Chondrocyte (in vitro differentiated cells): ENCODE results near the gene TEAD1. TPM values are rescaled to one million over a fixed set of nuclear protein-coding genes. Genes with fewer than 3 reads are reported as not detected.

Experiments
- DNase-seq: peaks from one replicate; pipeline ENCODE4 v3.0.0; 2021; ENCODE audit warnings: mixed read lengths, low spot score
- H3K27ac Mint-ChIP-seq: one replicate; pipeline ENCODE4 v1.8.0; 2021; ENCODE audit warnings: mild to moderate bottlenecking, moderate library complexity, mixed read lengths; ENCODE audit not compliant: unreplicated experiment
- H3K27me3 Mint-ChIP-seq: 2 replicates; pipeline ENCODE4 v1.8.0; 2021; ENCODE audit warnings: low read depth, mixed read lengths
- H3K36me3 Mint-ChIP-seq: 2 replicates; pipeline ENCODE4 v1.8.0; 2021; ENCODE audit warnings: low read depth, mixed read lengths
- H3K4me1 Mint-ChIP-seq: 2 replicates; pipeline ENCODE4 v1.8.0; 2021; ENCODE audit warnings: low read depth, mild to moderate bottlenecking, mixed read lengths
- H3K4me3 Mint-ChIP-seq: one replicate; pipeline ENCODE4 v1.8.0; 2021; ENCODE audit warnings: mild to moderate bottlenecking, moderate library complexity, mixed read lengths; ENCODE audit not compliant: unreplicated experiment
- H3K9me3 Mint-ChIP-seq: 2 replicates; pipeline ENCODE4 v1.8.0; 2021; ENCODE audit warnings: low read depth, mixed read lengths
- total RNA-seq: library from RNA; stranded (reverse); gene quantifications from 3 replicates; pipeline ENCODE4 v1.2.1, GENCODE V29; 2021
- TF ChIP-seq, protein P1 (sequence below): fragments of 200-600 bp; sonication (generic); IDR thresholded peaks from 2 replicates; pipeline ENCODE4 v1.5.0; 2021; ENCODE audit warnings: antibody characterized with exemption, mild to moderate bottlenecking, moderate library complexity

Gene TEAD1
- total RNA-seq, 1 donor from 2014 or later: 137 TPM

- H3K27me3 Mint-ChIP-seq: no peaks in the 10 kb centered on the region
- H3K4me3 Mint-ChIP-seq: no peak overlapping the region
- no peaks in the 10 kb centered on the region for H3K9me3 Mint-ChIP-seq
- DNase-seq: no peak
- H3K4me1 Mint-ChIP-seq: peaks cover 53% of the 10 kb centered on the region
- TF ChIP-seq, protein P1, sequence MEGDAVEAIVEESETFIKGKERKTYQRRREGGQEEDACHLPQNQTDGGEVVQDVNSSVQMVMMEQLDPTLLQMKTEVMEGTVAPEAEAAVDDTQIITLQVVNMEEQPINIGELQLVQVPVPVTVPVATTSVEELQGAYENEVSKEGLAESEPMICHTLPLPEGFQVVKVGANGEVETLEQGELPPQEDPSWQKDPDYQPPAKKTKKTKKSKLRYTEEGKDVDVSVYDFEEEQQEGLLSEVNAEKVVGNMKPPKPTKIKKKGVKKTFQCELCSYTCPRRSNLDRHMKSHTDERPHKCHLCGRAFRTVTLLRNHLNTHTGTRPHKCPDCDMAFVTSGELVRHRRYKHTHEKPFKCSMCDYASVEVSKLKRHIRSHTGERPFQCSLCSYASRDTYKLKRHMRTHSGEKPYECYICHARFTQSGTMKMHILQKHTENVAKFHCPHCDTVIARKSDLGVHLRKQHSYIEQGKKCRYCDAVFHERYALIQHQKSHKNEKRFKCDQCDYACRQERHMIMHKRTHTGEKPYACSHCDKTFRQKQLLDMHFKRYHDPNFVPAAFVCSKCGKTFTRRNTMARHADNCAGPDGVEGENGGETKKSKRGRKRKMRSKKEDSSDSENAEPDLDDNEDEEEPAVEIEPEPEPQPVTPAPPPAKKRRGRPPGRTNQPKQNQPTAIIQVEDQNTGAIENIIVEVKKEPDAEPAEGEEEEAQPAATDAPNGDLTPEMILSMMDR: no peak
- no peak overlapping the region for H3K27ac Mint-ChIP-seq
- H3K36me3 Mint-ChIP-seq: no peaks in the 10 kb centered on the region
These were observed 161.1 kb downstream of the TEAD1 start for GRCh38 chr11:12835286-12835685.

GRCh38 chr11:12838463-12839123 is 164.4 kb downstream of the TEAD1 start:
- Mint-ChIP-seq H3K27me3 (no peaks in the 10 kb centered on the region), H3K36me3 (no peaks in the 10 kb centered on the region), H3K4me3 (no peak overlapping the region), H3K4me1 (peaks cover 69% of the 10 kb centered on the region), H3K9me3 (no peaks in the 10 kb centered on the region), H3K27ac (no peak overlapping the region)
- TF ChIP-seq, protein P1: no peak
- DNase-seq: no peak

DNA sequence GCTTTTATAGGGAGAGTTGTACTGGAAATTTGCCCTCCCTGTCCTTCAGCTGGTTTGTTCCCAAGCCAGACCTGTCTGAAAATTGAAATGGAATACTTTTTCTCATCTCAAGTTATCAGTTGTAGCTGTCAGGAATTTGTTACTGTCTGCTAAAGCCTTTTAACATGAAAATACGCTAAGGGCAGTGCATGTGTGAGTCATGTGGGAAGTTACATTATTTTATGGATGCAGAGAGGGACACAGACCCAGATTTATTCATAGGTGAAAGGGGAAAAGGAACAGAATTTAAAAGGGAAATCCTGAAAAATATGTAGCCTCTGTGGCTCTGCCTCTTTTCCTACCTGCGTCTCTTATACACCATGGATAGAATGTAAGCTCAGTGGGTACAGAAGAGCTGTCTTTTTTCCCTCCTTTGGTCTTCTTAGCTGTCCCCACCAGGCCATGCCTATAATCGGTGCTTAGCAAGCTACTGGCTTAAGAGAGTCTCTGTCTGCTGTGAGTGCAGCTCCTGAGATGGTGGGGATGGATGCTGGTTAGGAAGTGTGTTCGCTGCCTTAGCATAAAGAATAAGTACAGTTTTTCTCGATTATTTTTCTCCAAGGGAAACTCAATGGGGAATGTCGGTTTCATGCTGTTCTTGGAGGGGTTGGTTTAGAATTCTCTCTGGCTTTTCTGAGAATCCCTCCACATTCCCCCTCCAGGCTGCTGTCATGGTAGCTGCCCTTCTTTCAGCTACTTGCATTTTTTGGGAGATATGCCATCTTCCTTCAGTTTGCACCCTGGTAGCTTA is 166.8 kb downstream of the TEAD1 start:
- no peak for DNase-seq
- peaks cover 70% of the 10 kb centered on the region for H3K4me1 Mint-ChIP-seq
- TF ChIP-seq, protein P1: no peak
- no peaks in the 10 kb centered on the region for H3K36me3 Mint-ChIP-seq
- H3K27ac Mint-ChIP-seq: peak overlapping the region; percentile 78
- H3K9me3 Mint-ChIP-seq: no peaks in the 10 kb centered on the region
- no peaks in the 10 kb centered on the region for H3K27me3 Mint-ChIP-seq
- no peak overlapping the region for H3K4me3 Mint-ChIP-seq

GRCh38 chr11:12841946-12842630 is 167.9 kb downstream of the TEAD1 start:
- no peak for DNase-seq
- Mint-ChIP-seq H3K27ac (peak overlapping the region; percentile 78), H3K36me3 (no peaks in the 10 kb centered on the region), H3K9me3 (no peaks in the 10 kb centered on the region), H3K27me3 (no peaks in the 10 kb centered on the region), H3K4me1 (peaks cover 80% of the 10 kb centered on the region), H3K4me3 (no peak overlapping the region)
- TF ChIP-seq, protein P1: no peak

- no peaks in the 10 kb centered on the region for H3K9me3 Mint-ChIP-seq
- H3K27me3 Mint-ChIP-seq: no peaks in the 10 kb centered on the region
- H3K4me1 Mint-ChIP-seq: peaks cover 84% of the 10 kb centered on the region
- TF ChIP-seq, protein P1: no peak
- no peak overlapping the region for H3K4me3 Mint-ChIP-seq
- H3K36me3 Mint-ChIP-seq: no peaks in the 10 kb centered on the region
- peak overlapping the region; percentile 78 for H3K27ac Mint-ChIP-seq
- no peak for DNase-seq
These were observed 168.9 kb downstream of the TEAD1 start for GRCh38 chr11:12842933-12843636.
